Lower leg skin (tissue), 3 donors: Measurements from ENCODE around the gene DTYMK.
"Not testable (repeated sequence)": the region's sequence is repeated elsewhere in the genome, so short reads cannot be mapped to it uniquely, and the experiment has no call there.

Experiments
- CTCF ChIP-seq, 3 donors: fragments of 450-650 bp; IDR thresholded peaks; one replicate each; pipeline ENCODE4 v1.5.1; 2016; ENCODE audit warnings: antibody characterized with exemption in 3 of 3, mild to moderate bottlenecking in 3 of 3, moderate library complexity in 2 of 3
- POLR2A ChIP-seq, 2 donors: fragments of 450-650 bp; IDR thresholded peaks; one replicate each; pipeline ENCODE4 v1.6.1; 2016 to 2017; ENCODE audit warnings: antibody characterized with exemption in 2 of 2, mild to moderate bottlenecking in 1 of 2, moderate library complexity in 1 of 2

- TF ChIP-seq CTCF, POLR2A (IDR thresholded peaks at IDR 0.05): not testable (repeated sequence)
Observed at GRCh38 chr2:241732513-241733186, 46.0 kb upstream of the DTYMK start.
